Activated CD4-positive, CD25-positive, alpha-beta regulatory T cell treated with anti-CD3 and anti-CD28 coated beads, Interleukin-2, amount 50 U/mL, for 72 hours (primary cell): Measurements from ENCODE around the gene NRG2.

Source experiments
- DNase-seq: peaks from one replicate; pipeline ENCODE4 v3.0.0; 2021

Gene NRG2

GRCh38 chr5:139926797-139927503, 116.1 kb downstream of the NRG2 start:
- no peak for DNase-seq

- no peak for DNase-seq
Measured at GRCh38 chr5:139925650-139926640, 117.2 kb downstream of the NRG2 start.

- no peak for DNase-seq
Measured at GRCh38 chr5:139925216-139925562, 117.9 kb downstream of the NRG2 start.

- no peak for DNase-seq
Measured at GRCh38 chr5:139924294-139925215, 118.5 kb downstream of the NRG2 start.

- DNase-seq: no peak
Measured at GRCh38 chr5:139919308-139919707, 123.8 kb downstream of the NRG2 start.

GRCh38 chr5:139915834-139916233, 127.3 kb downstream of the NRG2 start:
- DNase-seq: no peak

GRCh38 chr5:139915266-139915665, 127.8 kb downstream of the NRG2 start:
- DNase-seq: no peak

GRCh38 chr5:139914218-139914807, 128.8 kb downstream of the NRG2 start:
- no peak for DNase-seq

GRCh38 chr5:139912804-139913203, 130.3 kb downstream of the NRG2 start:
- DNase-seq: no peak

- DNase-seq: no peak
Measured at GRCh38 chr5:139912158-139912557, 130.9 kb downstream of the NRG2 start.

- DNase-seq: no peak
Measured at GRCh38 chr5:139911425-139912120, 131.5 kb downstream of the NRG2 start.

- no peak for DNase-seq
Measured at GRCh38 chr5:139910901-139911300, 132.2 kb downstream of the NRG2 start.

GRCh38 chr5:139910036-139910435, 133.1 kb downstream of the NRG2 start:
- DNase-seq: no peak

- no peak for DNase-seq
Measured at GRCh38 chr5:139908749-139909148, 134.3 kb downstream of the NRG2 start.

GRCh38 chr5:139906661-139907060, 136.4 kb downstream of the NRG2 start:
- no peak for DNase-seq

- DNase-seq: no peak
Measured at GRCh38 chr5:139904816-139905661, 138.1 kb downstream of the NRG2 start.

GRCh38 chr5:139904566-139904815, 138.6 kb downstream of the NRG2 start:
- no peak for DNase-seq

- no peak for DNase-seq
Measured at GRCh38 chr5:139903795-139904565, 139.1 kb downstream of the NRG2 start.

- no peak for DNase-seq
Measured at GRCh38 chr5:139903450-139903794, 139.7 kb downstream of the NRG2 start.

- DNase-seq: no peak
Measured at GRCh38 chr5:139901986-139902385, 141.1 kb downstream of the NRG2 start.

GRCh38 chr5:139901251-139901575, 141.9 kb downstream of the NRG2 start:
- DNase-seq: no peak
